K562 (cell line): ENCODE measurements around the gene SLC22A23. TPM values are rescaled to one million over a fixed set of nuclear protein-coding genes. Genes with fewer than 3 reads are reported as not detected.

Source experiments
- ATAC-seq: fragments of 200-7000 bp; cut with Tn5 transposase; 3 replicates; pipeline ENCODE4 v1.9.1; 2020; ENCODE audit warnings: moderate library complexity
- BruUV-seq: library from RNA; stranded (reverse); fragments of 400-500 nt; replicated peaks from 2 replicates; lab custom pipeline; 2021; lab: Mats Ljungman, UMichigan
- CTCF ChIA-PET: fragments of 300-600 bp; formaldehyde crosslinking; extraction: SDS; loops from one replicate; lab custom pipeline; 2021; ENCODE audit warnings: low intra/inter-chr PET ratio; lab: Yijun Ruan, JAX
- POLR2A ChIA-PET: fragments of 300-600, 350-650 bp; sonication (Branson Sonifier 250); formaldehyde crosslinking; extraction: SDS; loops from one replicate; lab custom pipeline; 2021; ENCODE audit warnings: antibody characterized with exemption, inconsistent platforms; lab: Yijun Ruan, JAX
- DNase-seq, 4 experiments: peaks; one replicate each; pipeline versions ENCODE4 v3.0.0 to v3.0.0-alpha.2; 2011 to 2018; ENCODE audit warnings: low spot score in 3 of 4, mixed read lengths in 3 of 4; ENCODE audit errors: extremely low read depth in 1 of 4
- FAIRE-seq: peaks from 2 replicates; lab custom pipeline; 2011; peaks lifted over from hg19 to GRCh38; lab: Jason Lieb, UNC
- H2AFZ ChIP-seq: 2 replicates; pipeline ENCODE4 v1.6.0; 2011; ENCODE audit warnings: low read depth, low read length, control low read depth, inconsistent platforms
- H3K27ac ChIP-seq: fragments of 200-600 bp; 3 replicates; pipeline ENCODE4 v1.8.0; 2011; ENCODE audit warnings: low read depth, mild to moderate bottlenecking, control low read depth, inconsistent platforms, low read length, moderate library complexity, mixed read lengths; ENCODE audit errors: extremely low read depth
- H3K27me3 ChIP-seq, 2 experiments: fragments of 300-600 bp in 1 of 2; 2 replicates in 1 of 2; 3 replicates in 1 of 2; pipeline versions ENCODE4 v1.6.0 to v1.8.0; 2011; ENCODE audit warnings: inconsistent platforms in 2 of 2, low read length in 2 of 2, mild to moderate bottlenecking in 1 of 2, mixed read lengths in 1 of 2, moderate library complexity in 1 of 2; ENCODE audit not compliant: control insufficient read depth in 2 of 2, insufficient read depth in 2 of 2
- H3K36me3 ChIP-seq: fragments of 300-600 bp; 3 replicates; pipeline ENCODE4 v1.8.0; 2011; ENCODE audit warnings: mild to moderate bottlenecking, low read length, inconsistent platforms; ENCODE audit not compliant: control insufficient read depth, insufficient read depth
- H3K4me1 ChIP-seq, 2 experiments: fragments of 200-600 bp in 1 of 2; replicated peaks in 1 of 2; 2 replicates in 1 of 2; 3 replicates in 1 of 2; pipeline versions ENCODE4 v1.5.1 to v1.8.0; 2011; ENCODE audit warnings: inconsistent platforms in 2 of 2, low read length in 2 of 2, mild to moderate bottlenecking in 1 of 2, mixed read lengths in 1 of 2, moderate library complexity in 1 of 2; ENCODE audit not compliant: control insufficient read depth in 2 of 2, insufficient read depth in 2 of 2
- H3K4me2 ChIP-seq: 2 replicates; pipeline ENCODE4 v1.6.1; 2011; ENCODE audit warnings: low read length, control low read depth, inconsistent platforms, mixed read lengths; ENCODE audit not compliant: insufficient read depth
- H3K4me3 ChIP-seq: fragments of 200-600 bp; sonication (generic), shearing (Covaris generic); 2 replicates; pipeline ENCODE4 v1.5.1; 2016; ENCODE audit warnings: control low read depth, inconsistent platforms
- H3K79me2 ChIP-seq: fragments of 200-600 bp; 3 replicates; pipeline ENCODE4 v1.8.0; 2011; ENCODE audit warnings: low read length, inconsistent platforms; ENCODE audit not compliant: control insufficient read depth, insufficient read depth
- H3K9ac ChIP-seq, 2 experiments: 2 replicates each; pipeline versions ENCODE4 v1.6.0 to v1.6.1; 2011; ENCODE audit warnings: low read depth in 2 of 2, low read length in 2 of 2, control low read depth in 1 of 2, inconsistent platforms in 1 of 2, mild to moderate bottlenecking in 1 of 2, mixed read lengths in 1 of 2; ENCODE audit not compliant: insufficient read depth in 1 of 2
- H3K9me1 ChIP-seq: one replicate; pipeline ENCODE4 v1.6.0; 2011; ENCODE audit warnings: inconsistent platforms, mild to moderate bottlenecking, low read length, moderate library complexity; ENCODE audit not compliant: control insufficient read depth, insufficient read depth
- H3K9me3 ChIP-seq: replicated peaks from 2 replicates; pipeline ENCODE4 v1.5.1; 2011; ENCODE audit warnings: low read depth, low read length, inconsistent platforms; ENCODE audit not compliant: control insufficient read depth, insufficient read depth
- H4K20me1 ChIP-seq: replicated peaks from 2 replicates; pipeline ENCODE4 v1.6.1; 2011; ENCODE audit warnings: low read length, inconsistent platforms, mixed read lengths; ENCODE audit not compliant: control insufficient read depth, insufficient read depth
- ASH1L ChIP-seq: fragments of 450-650 bp; IDR thresholded peaks from 2 replicates; pipeline ENCODE4 v1.6.1; 2018; ENCODE audit warnings: borderline replicate concordance, mild to moderate bottlenecking, low read depth; ENCODE audit not compliant: partially characterized antibody
- C11orf30 ChIP-seq: fragments of 450-650 bp; IDR thresholded peaks from 2 replicates; pipeline ENCODE4 v1.6.1; 2016; ENCODE audit warnings: low read depth, mild to moderate bottlenecking
- ESRRB ChIP-seq: fragments of 250-450 bp; sonication (Bioruptor Pico); IDR thresholded peaks from 2 replicates; pipeline ENCODE4 v1.5.0; 2020; ENCODE audit warnings: mild to moderate bottlenecking, moderate library complexity, borderline replicate concordance
- MAFG ChIP-seq: fragments of 450-650 bp; conservative IDR thresholded peaks from 2 replicates; pipeline ENCODE4 v1.6.1; 2016; ENCODE audit warnings: missing genetic modification characterization, missing compliant biosample characterization
- MTF1 ChIP-seq: fragments of 250-450 bp; sonication (Bioruptor Pico); IDR thresholded peaks from 2 replicates; pipeline ENCODE4 v1.9.0; 2021; ENCODE audit warnings: moderate library complexity, mild to moderate bottlenecking, inconsistent platforms, borderline replicate concordance
- NCOA2 ChIP-seq, 2 experiments: fragments of 450-650 bp; IDR thresholded peaks; 2 replicates each; pipeline ENCODE4 v1.6.1; 2018; ENCODE audit warnings: mild to moderate bottlenecking in 2 of 2, moderate library complexity in 1 of 2; ENCODE audit not compliant: partially characterized antibody in 2 of 2
- NFE2 ChIP-seq: IDR thresholded peaks from 2 replicates; pipeline ENCODE4 v1.6.1; 2014; ENCODE audit warnings: antibody characterized with exemption, low read depth
- POLR2AphosphoS2 ChIP-seq: IDR thresholded peaks from 2 replicates; pipeline ENCODE4 v1.6.1; 2012; ENCODE audit warnings: low read length, improper control_type of control experiment
- PTBP1 ChIP-seq: fragments of 200-400 bp; formaldehyde crosslinking; IDR thresholded peaks from 2 replicates; pipeline ENCODE4 v1.6.1; 2017; ENCODE audit warnings: low read depth, low read length
- PYGO2 ChIP-seq: fragments of 450-650 bp; IDR thresholded peaks from 2 replicates; pipeline ENCODE4 v1.6.1; 2016; ENCODE audit warnings: mild to moderate bottlenecking, missing genetic modification characterization, moderate library complexity, missing compliant biosample characterization
- RBM39 ChIP-seq: fragments of 200-400 bp; formaldehyde crosslinking; optimal IDR thresholded peaks from 2 replicates; pipeline ENCODE3; 2018; ENCODE audit warnings: low read depth, low read length
- SMAD4 ChIP-seq: fragments of 250-450 bp; sonication (Bioruptor Pico); conservative IDR thresholded peaks from 2 replicates; pipeline ENCODE4 v1.8.0; 2021; ENCODE audit warnings: inconsistent platforms, mild to moderate bottlenecking, moderate library complexity
- TAF1 ChIP-seq: IDR thresholded peaks from 2 replicates; pipeline ENCODE4 v1.6.1; 2011; ENCODE audit warnings: mild to moderate bottlenecking, low read length, moderate library complexity; ENCODE audit not compliant: insufficient read depth, control insufficient read depth, severe bottlenecking; ENCODE audit errors: extremely low read depth
- TAF9B ChIP-seq: fragments of 450-650 bp; IDR thresholded peaks from 2 replicates; pipeline ENCODE4 v1.6.1; 2018; ENCODE audit warnings: mild to moderate bottlenecking; ENCODE audit not compliant: partially characterized antibody
- ZNF316 ChIP-seq: fragments of 450-650 bp; IDR thresholded peaks from 2 replicates; pipeline ENCODE4 v1.6.1; 2016
- in situ Hi-C: fragments of 300-500 bp; cut with MboI; formaldehyde crosslinking; loops from 4 replicates; pipeline ENCODE4 v1.15.0; 2018; ENCODE audit warnings: inconsistent platforms, mixed read lengths
- intact Hi-C: fragments of 100-400 bp; cut with micrococcal nuclease; formaldehyde crosslinking; loops from 2 replicates; pipeline ENCODE4 v1.14.2; 2022
- polyA plus RNA-seq, 8 experiments: library from polyadenylated mRNA; depleted of rRNA in 4 of 8; stranded (reverse) in 5 of 8; unstranded in 3 of 8; fragments of >200 nt; fragmentation: Nextera tagmentation in 2 of 8; fragmentation: Illumina TruSeq in 1 of 8; extraction: Ambion mirVana in 2 of 8; extraction: Trizol in 1 of 8; gene quantifications; 2 replicates each; pipeline versions ENCODE4 v1.2.1 to v1.2.3, GENCODE V29; 2011 to 2014; ENCODE audit warnings: inconsistent platforms in 1 of 8, missing spikeins in 1 of 8
- total RNA-seq, 7 experiments: library from RNA; depleted of rRNA in 6 of 7; stranded (reverse); fragments of >200 nt in 6 of 7; fragmentation: Illumina TruSeq in 2 of 7; extraction: Trizol in 2 of 7; gene quantifications; 2 replicates each; pipeline versions ENCODE4 v1.2.1 to v1.2.3, GENCODE V29; 2011 to 2021; ENCODE audit warnings: low replicate concordance in 1 of 7
- TF ChIP-seq, protein P1 (sequence below): sonication (generic); formaldehyde crosslinking; IDR thresholded peaks from 2 replicates; pipeline ENCODE4 v1.8.1; 2023; ENCODE audit warnings: mild to moderate bottlenecking, missing genetic modification reagents
- TF ChIP-seq, protein P2 (sequence below): sonication (generic); formaldehyde crosslinking; IDR thresholded peaks from 2 replicates; pipeline ENCODE4 v1.8.0; 2022; ENCODE audit warnings: mild to moderate bottlenecking, missing genetic modification reagents
- TF ChIP-seq, protein P3 (sequence below): sonication (generic); formaldehyde crosslinking; IDR thresholded peaks from 2 replicates; pipeline ENCODE4 v1.8.0; 2023; ENCODE audit warnings: mild to moderate bottlenecking, missing genetic modification reagents

Gene SLC22A23
- total and polyA plus RNA-seq, 9 of the 15 experiments (the other 6 are each of a cell fraction or from before 2014, with no cell fraction given), result 0.30 to 8.7 (median 2.5) TPM

DNA sequence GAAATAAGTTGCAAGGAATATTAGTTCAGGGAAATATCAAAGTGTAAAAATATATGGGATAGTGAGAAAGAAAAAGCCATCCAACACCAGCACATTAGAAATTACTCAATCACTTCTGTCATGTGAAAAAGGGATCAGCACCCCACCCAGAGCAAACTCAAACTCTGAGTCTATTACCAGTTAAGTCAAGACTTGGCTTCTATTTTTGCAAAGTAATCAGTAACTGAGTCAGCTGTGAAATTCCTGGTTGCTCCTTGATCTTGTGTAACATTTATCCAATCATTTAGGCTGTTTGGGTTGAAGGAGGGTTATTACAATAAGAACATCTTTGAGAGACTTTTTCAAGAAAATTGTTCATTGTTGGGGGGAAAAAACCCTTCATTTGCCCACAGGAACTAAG is 51.2 kb downstream of the SLC22A23 start:
- no peak overlapping the region; the same call in 2 of the 3 replicates for H3K27ac ChIP-seq
- H3K4me3 ChIP-seq, result no peak overlapping the region
- ChIA-PET POLR2A (no interaction called here), CTCF (no interaction called here)
- H4K20me1 ChIP-seq, result no peaks in the 10 kb centered on the region
- no peak overlapping the region for H3K9ac ChIP-seq
- no peak overlapping the region for H3K4me2 ChIP-seq
- no peak overlapping the region for H2AFZ ChIP-seq
- ATAC-seq, result no peak
- DNase-seq, result no peak
- FAIRE-seq, result peak; percentile 11
- no TSS peak for BruUV-seq
- in situ Hi-C loops (no loop called here), intact Hi-C loops (loop anchor here (2.0 to 5.0 kb wide), 3 partner anchors 13 to 327 kb away; no protein-coding TSS in a partner anchor)
- no peaks in the 10 kb centered on the region for H3K36me3 ChIP-seq
- no peaks in the 10 kb centered on the region for H3K27me3 ChIP-seq
- H3K9me3 ChIP-seq, result no peaks in the 10 kb centered on the region
- H3K9me1 ChIP-seq, result no peaks in the 10 kb centered on the region
- H3K79me2 ChIP-seq, result no peaks in the 10 kb centered on the region; the same call in 2 of the 3 replicates
- H3K4me1 ChIP-seq, result peaks cover 34 to 74% of the 10 kb centered on the region in 2 experiments
- no peak for TF ChIP-seq ESRRB (CRISPR knock-in tag)
- TF ChIP-seq TAF1, result no peak
- TF ChIP-seq PYGO2 (tag), result no peak
- TF ChIP-seq SMAD4, result no peak
- TF ChIP-seq, protein P1, sequence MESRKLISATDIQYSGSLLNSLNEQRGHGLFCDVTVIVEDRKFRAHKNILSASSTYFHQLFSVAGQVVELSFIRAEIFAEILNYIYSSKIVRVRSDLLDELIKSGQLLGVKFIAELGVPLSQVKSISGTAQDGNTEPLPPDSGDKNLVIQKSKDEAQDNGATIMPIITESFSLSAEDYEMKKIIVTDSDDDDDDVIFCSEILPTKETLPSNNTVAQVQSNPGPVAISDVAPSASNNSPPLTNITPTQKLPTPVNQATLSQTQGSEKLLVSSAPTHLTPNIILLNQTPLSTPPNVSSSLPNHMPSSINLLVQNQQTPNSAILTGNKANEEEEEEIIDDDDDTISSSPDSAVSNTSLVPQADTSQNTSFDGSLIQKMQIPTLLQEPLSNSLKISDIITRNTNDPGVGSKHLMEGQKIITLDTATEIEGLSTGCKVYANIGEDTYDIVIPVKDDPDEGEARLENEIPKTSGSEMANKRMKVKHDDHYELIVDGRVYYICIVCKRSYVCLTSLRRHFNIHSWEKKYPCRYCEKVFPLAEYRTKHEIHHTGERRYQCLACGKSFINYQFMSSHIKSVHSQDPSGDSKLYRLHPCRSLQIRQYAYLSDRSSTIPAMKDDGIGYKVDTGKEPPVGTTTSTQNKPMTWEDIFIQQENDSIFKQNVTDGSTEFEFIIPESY (CRISPR knock-in tag), result no peak
- no peak for TF ChIP-seq ASH1L
- no peak for TF ChIP-seq TAF9B
- no peak for TF ChIP-seq NCOA2 (IDR thresholded peaks at IDR 0.05; ENCODE audit: partially characterized antibody in 2 of 2)
- TF ChIP-seq POLR2AphosphoS2, result no peak
- peak; percentile 78 for TF ChIP-seq C11orf30
- TF ChIP-seq, protein P2, sequence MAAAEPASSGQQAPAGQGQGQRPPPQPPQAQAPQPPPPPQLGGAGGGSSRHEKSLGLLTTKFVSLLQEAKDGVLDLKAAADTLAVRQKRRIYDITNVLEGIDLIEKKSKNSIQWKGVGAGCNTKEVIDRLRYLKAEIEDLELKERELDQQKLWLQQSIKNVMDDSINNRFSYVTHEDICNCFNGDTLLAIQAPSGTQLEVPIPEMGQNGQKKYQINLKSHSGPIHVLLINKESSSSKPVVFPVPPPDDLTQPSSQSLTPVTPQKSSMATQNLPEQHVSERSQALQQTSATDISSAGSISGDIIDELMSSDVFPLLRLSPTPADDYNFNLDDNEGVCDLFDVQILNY (CRISPR knock-in tag), result no peak
- TF ChIP-seq MTF1 (CRISPR knock-in tag), result no peak
- TF ChIP-seq MAFG, result peak; percentile 65
- peak; percentile 16; the same call in 1 of the 2 replicates for TF ChIP-seq NFE2
- TF ChIP-seq, protein P3, sequence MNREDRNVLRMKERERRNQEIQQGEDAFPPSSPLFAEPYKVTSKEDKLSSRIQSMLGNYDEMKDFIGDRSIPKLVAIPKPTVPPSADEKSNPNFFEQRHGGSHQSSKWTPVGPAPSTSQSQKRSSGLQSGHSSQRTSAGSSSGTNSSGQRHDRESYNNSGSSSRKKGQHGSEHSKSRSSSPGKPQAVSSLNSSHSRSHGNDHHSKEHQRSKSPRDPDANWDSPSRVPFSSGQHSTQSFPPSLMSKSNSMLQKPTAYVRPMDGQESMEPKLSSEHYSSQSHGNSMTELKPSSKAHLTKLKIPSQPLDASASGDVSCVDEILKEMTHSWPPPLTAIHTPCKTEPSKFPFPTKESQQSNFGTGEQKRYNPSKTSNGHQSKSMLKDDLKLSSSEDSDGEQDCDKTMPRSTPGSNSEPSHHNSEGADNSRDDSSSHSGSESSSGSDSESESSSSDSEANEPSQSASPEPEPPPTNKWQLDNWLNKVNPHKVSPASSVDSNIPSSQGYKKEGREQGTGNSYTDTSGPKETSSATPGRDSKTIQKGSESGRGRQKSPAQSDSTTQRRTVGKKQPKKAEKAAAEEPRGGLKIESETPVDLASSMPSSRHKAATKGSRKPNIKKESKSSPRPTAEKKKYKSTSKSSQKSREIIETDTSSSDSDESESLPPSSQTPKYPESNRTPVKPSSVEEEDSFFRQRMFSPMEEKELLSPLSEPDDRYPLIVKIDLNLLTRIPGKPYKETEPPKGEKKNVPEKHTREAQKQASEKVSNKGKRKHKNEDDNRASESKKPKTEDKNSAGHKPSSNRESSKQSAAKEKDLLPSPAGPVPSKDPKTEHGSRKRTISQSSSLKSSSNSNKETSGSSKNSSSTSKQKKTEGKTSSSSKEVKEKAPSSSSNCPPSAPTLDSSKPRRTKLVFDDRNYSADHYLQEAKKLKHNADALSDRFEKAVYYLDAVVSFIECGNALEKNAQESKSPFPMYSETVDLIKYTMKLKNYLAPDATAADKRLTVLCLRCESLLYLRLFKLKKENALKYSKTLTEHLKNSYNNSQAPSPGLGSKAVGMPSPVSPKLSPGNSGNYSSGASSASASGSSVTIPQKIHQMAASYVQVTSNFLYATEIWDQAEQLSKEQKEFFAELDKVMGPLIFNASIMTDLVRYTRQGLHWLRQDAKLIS (CRISPR knock-in tag), result no peak
- TF ChIP-seq RBM39, result no peak
- peak; percentile 85 for TF ChIP-seq ZNF316
- no peak for TF ChIP-seq PTBP1
